WERI-Rb-1 (cell line): ENCODE measurements around the gene EIF5A2.

ENCODE experiments used
- DNase-seq: peaks from one replicate; pipeline ENCODE4 v3.0.0-alpha.2; 2020
- H3K27ac ChIP-seq: fragments of 250-450 bp; sonication (Bioruptor Pico); 2 replicates; pipeline ENCODE4 v1.5.1; 2020; ENCODE audit warnings: mild to moderate bottlenecking, moderate library complexity
- H3K27me3 ChIP-seq: fragments of 250-450 bp; sonication (Bioruptor Pico); 2 replicates; pipeline ENCODE4 v1.5.1; 2021; ENCODE audit warnings: mild to moderate bottlenecking, low read depth, moderate library complexity; ENCODE audit not compliant: insufficient read depth, severe bottlenecking
- H3K36me3 ChIP-seq: fragments of 250-450 bp; sonication (Bioruptor Pico); 2 replicates; pipeline ENCODE4 v1.5.1; 2020; ENCODE audit warnings: mild to moderate bottlenecking, moderate library complexity
- H3K4me3 ChIP-seq: 2 replicates; pipeline ENCODE4 v1.5.1; 2011; ENCODE audit warnings: low read depth, mild to moderate bottlenecking, control low read depth, low read length
- H3K9me3 ChIP-seq: fragments of 250-450 bp; sonication (Bioruptor Pico); 2 replicates; pipeline ENCODE4 v1.5.1; 2021; ENCODE audit warnings: mild to moderate bottlenecking, moderate library complexity; ENCODE audit not compliant: severe bottlenecking
- TF ChIP-seq, protein P1 (sequence below): IDR thresholded peaks from 2 replicates; pipeline ENCODE4 v1.5.1; 2011; ENCODE audit warnings: low read depth, mild to moderate bottlenecking, control low read depth, inconsistent platforms, low read length

Gene EIF5A2

GRCh38 chr3:170864525-170865208, 43.8 kb downstream of the EIF5A2 start:
- Histone ChIP-seq H3K27ac (no peak overlapping the region), H3K36me3 (peaks cover 35% of the 10 kb centered on the region)
- no peak for DNase-seq

DNA sequence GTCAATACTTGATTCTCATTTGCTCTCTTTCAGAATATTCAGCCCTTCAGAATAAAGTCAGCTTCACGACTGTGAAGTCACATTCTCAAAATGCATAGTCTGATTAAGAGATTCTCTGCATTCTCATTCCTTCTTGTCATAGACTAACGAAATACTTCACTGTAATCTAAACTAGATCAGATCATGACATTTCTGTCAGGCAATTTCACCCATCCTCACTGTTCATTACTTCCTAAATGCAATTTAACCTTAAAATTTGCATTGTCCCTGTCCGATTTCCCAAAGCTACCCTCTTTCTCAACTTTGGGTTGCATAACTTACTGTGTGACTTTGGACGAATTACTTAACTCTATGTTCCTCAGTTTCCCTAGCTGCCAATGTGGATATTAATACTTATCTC, 44.6 kb downstream of the EIF5A2 start:
- no peak overlapping the region for H3K4me3 ChIP-seq
- H3K36me3 ChIP-seq: peaks cover 35% of the 10 kb centered on the region
- no peaks in the 10 kb centered on the region for H3K27me3 ChIP-seq
- DNase-seq: no peak
- TF ChIP-seq, protein P1, sequence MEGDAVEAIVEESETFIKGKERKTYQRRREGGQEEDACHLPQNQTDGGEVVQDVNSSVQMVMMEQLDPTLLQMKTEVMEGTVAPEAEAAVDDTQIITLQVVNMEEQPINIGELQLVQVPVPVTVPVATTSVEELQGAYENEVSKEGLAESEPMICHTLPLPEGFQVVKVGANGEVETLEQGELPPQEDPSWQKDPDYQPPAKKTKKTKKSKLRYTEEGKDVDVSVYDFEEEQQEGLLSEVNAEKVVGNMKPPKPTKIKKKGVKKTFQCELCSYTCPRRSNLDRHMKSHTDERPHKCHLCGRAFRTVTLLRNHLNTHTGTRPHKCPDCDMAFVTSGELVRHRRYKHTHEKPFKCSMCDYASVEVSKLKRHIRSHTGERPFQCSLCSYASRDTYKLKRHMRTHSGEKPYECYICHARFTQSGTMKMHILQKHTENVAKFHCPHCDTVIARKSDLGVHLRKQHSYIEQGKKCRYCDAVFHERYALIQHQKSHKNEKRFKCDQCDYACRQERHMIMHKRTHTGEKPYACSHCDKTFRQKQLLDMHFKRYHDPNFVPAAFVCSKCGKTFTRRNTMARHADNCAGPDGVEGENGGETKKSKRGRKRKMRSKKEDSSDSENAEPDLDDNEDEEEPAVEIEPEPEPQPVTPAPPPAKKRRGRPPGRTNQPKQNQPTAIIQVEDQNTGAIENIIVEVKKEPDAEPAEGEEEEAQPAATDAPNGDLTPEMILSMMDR: no peak
- no peak overlapping the region for H3K27ac ChIP-seq
- no peaks in the 10 kb centered on the region for H3K9me3 ChIP-seq

More at GRCh38 chr3:170864525-170865208, 43.8 kb downstream of the EIF5A2 start:
- TF ChIP-seq, protein P1: no peak
- no peaks in the 10 kb centered on the region for H3K27me3 ChIP-seq
- H3K4me3 ChIP-seq: no peak overlapping the region
- no peaks in the 10 kb centered on the region for H3K9me3 ChIP-seq

- TF ChIP-seq, protein P1: no peak
- Histone ChIP-seq H3K4me3 (no peak overlapping the region), H3K27ac (no peak overlapping the region), H3K9me3 (no peaks in the 10 kb centered on the region), H3K27me3 (no peaks in the 10 kb centered on the region), H3K36me3 (peaks cover 28% of the 10 kb centered on the region)
- DNase-seq: no peak
Measured at GRCh38 chr3:170862618-170863374, 45.6 kb downstream of the EIF5A2 start.

DNA sequence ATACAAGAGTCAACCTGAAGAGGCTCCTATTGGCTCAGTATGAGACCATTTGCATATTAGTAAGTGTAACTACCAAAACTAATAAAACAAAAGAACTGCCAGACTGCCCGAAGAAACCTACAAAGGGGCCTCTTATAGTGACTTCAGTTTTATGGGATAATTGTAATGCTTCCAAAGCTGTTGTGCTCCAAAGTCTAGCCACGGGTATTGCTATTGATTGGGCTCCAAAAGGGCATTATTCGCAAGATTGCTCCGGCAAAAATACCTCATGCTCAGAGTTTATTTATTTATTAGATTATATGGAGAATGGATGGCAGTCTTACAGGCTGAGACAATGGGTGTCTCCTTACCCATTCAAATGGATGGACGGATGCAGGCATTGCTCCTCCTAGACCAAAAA, 49.8 kb downstream of the EIF5A2 start:
- Histone ChIP-seq H3K4me3 (no peak overlapping the region), H3K27ac (no peak overlapping the region), H3K27me3 (no peaks in the 10 kb centered on the region), H3K9me3 (no peaks in the 10 kb centered on the region), H3K36me3 (no peaks in the 10 kb centered on the region)
- no peak for DNase-seq
- TF ChIP-seq, protein P1: no peak

- TF ChIP-seq, protein P1: no peak
- Histone ChIP-seq H3K4me3 (no peak overlapping the region), H3K9me3 (no peaks in the 10 kb centered on the region), H3K27me3 (no peaks in the 10 kb centered on the region), H3K36me3 (no peaks in the 10 kb centered on the region), H3K27ac (no peak overlapping the region)
- no peak for DNase-seq
Measured at GRCh38 chr3:170852324-170852723, 56.1 kb downstream of the EIF5A2 start.
